ENCODE results near the gene PCDHGA9.
"Not testable (repeated sequence)": the region's sequence is repeated elsewhere in the genome, so short reads cannot be mapped to it uniquely, and the experiment has no call there.

Gene PCDHGA9

GRCh38 chr5:141393267-141393666, 9.3 kb upstream of the PCDHGA9 start:
- in situ Hi-C loops (cut with MboI; ENCODE audit: low sequenced_read_pairs, unreplicated experiment): no loop called here
- TF ChIP-seq CTCF (IDR thresholded peaks at IDR 0.05; ENCODE audit: borderline replicate concordance, control extremely low read depth, extremely low read depth, insufficient read depth, missing control alignments): no peak
- DNase-seq (ENCODE audit: low spot score): no peak

- DNase-seq (ENCODE audit: low spot score); in situ Hi-C loops (cut with MboI; ENCODE audit: low sequenced_read_pairs, unreplicated experiment): not testable (repeated sequence)
These were observed 8.0 kb upstream of the PCDHGA9 start for GRCh38 chr5:141394401-141395187.

GRCh38 chr5:141397756-141398551, 4.6 kb upstream of the PCDHGA9 start, which contains the start of gene PCDHGB5:
PCDHGB5 (plus strand) TSS chr5:141397947; CDS start chr5:141398128, 181 bp downstream.
- peak; percentile 73 for TF ChIP-seq CTCF (IDR thresholded peaks at IDR 0.05; ENCODE audit: borderline replicate concordance, control extremely low read depth, extremely low read depth, insufficient read depth, missing control alignments)
- in situ Hi-C loops (cut with MboI; ENCODE audit: low sequenced_read_pairs, unreplicated experiment): not testable (repeated sequence)
- peak; percentile 59 for DNase-seq (ENCODE audit: low spot score)

- DNase-seq (ENCODE audit: low spot score): no peak
- no peak for TF ChIP-seq CTCF (IDR thresholded peaks at IDR 0.05; ENCODE audit: borderline replicate concordance, control extremely low read depth, extremely low read depth, insufficient read depth, missing control alignments)
- in situ Hi-C loops (cut with MboI; ENCODE audit: low sequenced_read_pairs, unreplicated experiment): no loop called here
These were observed 4.0 kb upstream of the PCDHGA9 start for GRCh38 chr5:141398608-141399007.

GRCh38 chr5:141399555-141400258, 2.9 kb upstream of the PCDHGA9 start:
- no peak for DNase-seq (ENCODE audit: low spot score)
- no peak for TF ChIP-seq CTCF (IDR thresholded peaks at IDR 0.05; ENCODE audit: borderline replicate concordance, control extremely low read depth, extremely low read depth, insufficient read depth, missing control alignments)
- in situ Hi-C loops (cut with MboI; ENCODE audit: low sequenced_read_pairs, unreplicated experiment): no loop called here

- TF ChIP-seq CTCF (IDR thresholded peaks at IDR 0.05; ENCODE audit: borderline replicate concordance, control extremely low read depth, extremely low read depth, insufficient read depth, missing control alignments): no peak
- DNase-seq (ENCODE audit: low spot score): no peak
- in situ Hi-C loops (cut with MboI; ENCODE audit: low sequenced_read_pairs, unreplicated experiment): no loop called here
These were observed 809 bp downstream of the PCDHGA9 start for GRCh38 chr5:141403387-141403786.
